HepG2 (cell line): ENCODE measurements around the gene CHMP4B. TPM values are rescaled to one million over a fixed set of nuclear protein-coding genes. Genes with fewer than 3 reads are reported as not detected.

Experiments used
- HOXA3 ChIP-seq: sonication (generic); formaldehyde crosslinking; IDR thresholded peaks from 2 replicates; pipeline ENCODE4 v1.5.0; 2020; ENCODE audit warnings: missing genetic modification reagents
- KAT8 ChIP-seq: IDR thresholded peaks from 2 replicates; pipeline ENCODE4 v1.6.1; 2016; ENCODE audit warnings: missing genetic modification reagents, missing compliant biosample characterization
- MIER3 ChIP-seq: IDR thresholded peaks from 2 replicates; pipeline ENCODE4 v1.6.1; 2016; ENCODE audit warnings: missing compliant biosample characterization, borderline replicate concordance
- NONO ChIP-seq, 2 experiments: fragments of 450-650 bp in 1 of 2; sonication (generic) in 1 of 2; formaldehyde crosslinking in 1 of 2; IDR thresholded peaks in 1 of 2; conservative IDR thresholded peaks in 1 of 2; 2 replicates each; pipeline versions ENCODE4 v1.6.1 to v1.8.0; 2017 to 2022; ENCODE audit warnings: mild to moderate bottlenecking in 1 of 2, missing genetic modification reagents in 1 of 2, moderate library complexity in 1 of 2
- NPAS2 ChIP-seq: sonication (generic); formaldehyde crosslinking; IDR thresholded peaks from 2 replicates; pipeline ENCODE4 v1.8.0; 2022; ENCODE audit warnings: mild to moderate bottlenecking, missing genetic modification reagents, borderline replicate concordance
- POLR2AphosphoS2 ChIP-seq: IDR thresholded peaks from 2 replicates; pipeline ENCODE4 v1.6.1; 2011; ENCODE audit warnings: low read depth, low read length, improper control_type of control experiment
- PPARG ChIP-seq: conservative IDR thresholded peaks from 2 replicates; pipeline ENCODE4 v1.6.1; 2016; ENCODE audit warnings: missing biosample characterization, missing genetic modification reagents
- RFX5 ChIP-seq: IDR thresholded peaks from 2 replicates; pipeline ENCODE4 v1.6.1; 2011; ENCODE audit warnings: low read depth, low read length, improper control_type of control experiment
- SOX13 ChIP-seq, 3 experiments: fragments of 450-650 bp in 1 of 3; sonication (generic) in 1 of 3; formaldehyde crosslinking in 1 of 3; IDR thresholded peaks in 2 of 3; conservative IDR thresholded peaks in 1 of 3; 2 replicates each; pipeline versions ENCODE4 v1.5.0 to v1.6.1; 2016 to 2020; ENCODE audit warnings: antibody characterized with exemption in 1 of 3, mild to moderate bottlenecking in 1 of 3, missing compliant biosample characterization in 1 of 3, missing genetic modification reagents in 1 of 3, moderate library complexity in 1 of 3
- WIZ ChIP-seq: sonication (generic); formaldehyde crosslinking; IDR thresholded peaks from 2 replicates; pipeline ENCODE4 v1.5.1; 2020; ENCODE audit warnings: mild to moderate bottlenecking, missing genetic modification reagents
- ZKSCAN5 ChIP-seq: sonication (generic); formaldehyde crosslinking; IDR thresholded peaks from 2 replicates; pipeline ENCODE4 v1.5.1; 2020; ENCODE audit warnings: mild to moderate bottlenecking, missing genetic modification reagents
- ZMYM2 ChIP-seq: sonication (generic); formaldehyde crosslinking; IDR thresholded peaks from 2 replicates; pipeline ENCODE4 v1.8.0; 2022; ENCODE audit warnings: mild to moderate bottlenecking, missing genetic modification reagents
- ZNF562 ChIP-seq: sonication (generic); formaldehyde crosslinking; IDR thresholded peaks from 2 replicates; pipeline ENCODE4 v1.8.0; 2022; ENCODE audit warnings: missing genetic modification reagents, borderline replicate concordance
- ZNF577 ChIP-seq: sonication (generic); formaldehyde crosslinking; IDR thresholded peaks from 2 replicates; pipeline ENCODE4 v1.4.0; 2020; ENCODE audit warnings: mild to moderate bottlenecking, low read depth, missing genetic modification reagents, borderline replicate concordance
- polyA plus RNA-seq, 8 experiments: library from polyadenylated mRNA; depleted of rRNA in 3 of 8; stranded (reverse) in 7 of 8; unstranded in 1 of 8; fragments of >200 nt; fragmentation: Illumina TruSeq in 4 of 8; extraction: Trizol in 4 of 8; gene quantifications; 2 replicates each; pipeline versions ENCODE4 v1.2.1 to v1.2.3, GENCODE V29; 2011 to 2016; ENCODE audit warnings: low read depth in 4 of 8, missing spikeins in 1 of 8, mixed read lengths in 1 of 8; ENCODE audit not compliant: insufficient read depth in 1 of 8
- total RNA-seq, 5 experiments: library from RNA; depleted of rRNA; stranded (reverse); fragments of >200 nt; fragmentation: Illumina TruSeq; extraction: Trizol; gene quantifications; 2 replicates each; pipeline ENCODE4 v1.2.3, GENCODE V29; 2016; ENCODE audit warnings: low read depth in 1 of 5
- TF ChIP-seq, protein P1 (sequence below): sonication (generic); formaldehyde crosslinking; IDR thresholded peaks from 2 replicates; pipeline ENCODE4 v1.5.0; 2020; ENCODE audit warnings: mild to moderate bottlenecking, missing genetic modification reagents, borderline replicate concordance
- TF ChIP-seq, protein P2 (sequence below): sonication (generic); formaldehyde crosslinking; IDR thresholded peaks from 2 replicates; pipeline ENCODE4 v1.9.0; 2021; ENCODE audit warnings: missing genetic modification reagents, mild to moderate bottlenecking, borderline replicate concordance
- TF ChIP-seq, protein P3 (sequence below): sonication (generic); formaldehyde crosslinking; IDR thresholded peaks from 2 replicates; pipeline ENCODE4 v1.8.1; 2023; ENCODE audit warnings: mild to moderate bottlenecking, missing genetic modification reagents
- TF ChIP-seq, protein P4 (sequence below): sonication (generic); formaldehyde crosslinking; conservative IDR thresholded peaks from 2 replicates; pipeline ENCODE4 v1.4.0; 2020; ENCODE audit warnings: missing genetic modification reagents

The CHMP4B gene
- total and polyA plus RNA-seq, 2 of the 13 experiments (the other 11 are each of a cell fraction or from before 2014, with no cell fraction given), result 40.1 to 45.6 TPM

DNA sequence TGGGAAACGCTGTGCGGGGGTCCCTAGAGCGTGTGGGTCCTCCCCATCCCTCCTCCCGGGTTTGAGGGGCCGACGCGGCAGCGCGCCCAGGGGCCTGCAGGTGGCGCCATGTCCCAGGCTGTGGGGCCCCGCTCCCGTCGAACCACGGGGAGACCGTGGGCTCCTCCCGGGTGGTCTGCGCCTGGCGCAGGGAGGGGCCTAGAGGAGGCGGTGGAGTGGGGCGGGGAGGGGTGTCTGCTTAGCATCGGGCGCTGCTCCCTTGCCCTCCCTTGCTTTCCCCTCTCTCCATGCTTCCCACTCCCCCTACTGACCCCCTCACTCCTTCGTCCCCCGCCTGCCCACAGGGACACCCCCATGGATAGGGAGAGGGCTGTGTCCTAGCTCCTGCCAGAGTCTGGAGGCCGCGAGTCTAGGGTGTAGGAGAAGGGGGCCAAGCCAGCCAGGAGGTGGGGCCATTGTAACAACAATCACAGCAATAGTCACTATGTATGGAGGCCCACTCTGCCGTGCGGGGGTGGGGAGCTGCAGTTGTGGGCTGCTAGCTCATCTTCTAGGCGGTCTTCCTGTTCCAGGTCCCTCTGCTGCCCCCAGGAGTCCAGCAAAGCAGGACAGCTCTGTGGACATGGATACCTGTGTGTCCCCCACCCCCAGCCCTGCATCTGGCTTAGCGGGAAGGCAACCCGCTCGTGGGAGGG is 51.7 kb downstream of the CHMP4B start (continued):
- TF ChIP-seq, protein P1, sequence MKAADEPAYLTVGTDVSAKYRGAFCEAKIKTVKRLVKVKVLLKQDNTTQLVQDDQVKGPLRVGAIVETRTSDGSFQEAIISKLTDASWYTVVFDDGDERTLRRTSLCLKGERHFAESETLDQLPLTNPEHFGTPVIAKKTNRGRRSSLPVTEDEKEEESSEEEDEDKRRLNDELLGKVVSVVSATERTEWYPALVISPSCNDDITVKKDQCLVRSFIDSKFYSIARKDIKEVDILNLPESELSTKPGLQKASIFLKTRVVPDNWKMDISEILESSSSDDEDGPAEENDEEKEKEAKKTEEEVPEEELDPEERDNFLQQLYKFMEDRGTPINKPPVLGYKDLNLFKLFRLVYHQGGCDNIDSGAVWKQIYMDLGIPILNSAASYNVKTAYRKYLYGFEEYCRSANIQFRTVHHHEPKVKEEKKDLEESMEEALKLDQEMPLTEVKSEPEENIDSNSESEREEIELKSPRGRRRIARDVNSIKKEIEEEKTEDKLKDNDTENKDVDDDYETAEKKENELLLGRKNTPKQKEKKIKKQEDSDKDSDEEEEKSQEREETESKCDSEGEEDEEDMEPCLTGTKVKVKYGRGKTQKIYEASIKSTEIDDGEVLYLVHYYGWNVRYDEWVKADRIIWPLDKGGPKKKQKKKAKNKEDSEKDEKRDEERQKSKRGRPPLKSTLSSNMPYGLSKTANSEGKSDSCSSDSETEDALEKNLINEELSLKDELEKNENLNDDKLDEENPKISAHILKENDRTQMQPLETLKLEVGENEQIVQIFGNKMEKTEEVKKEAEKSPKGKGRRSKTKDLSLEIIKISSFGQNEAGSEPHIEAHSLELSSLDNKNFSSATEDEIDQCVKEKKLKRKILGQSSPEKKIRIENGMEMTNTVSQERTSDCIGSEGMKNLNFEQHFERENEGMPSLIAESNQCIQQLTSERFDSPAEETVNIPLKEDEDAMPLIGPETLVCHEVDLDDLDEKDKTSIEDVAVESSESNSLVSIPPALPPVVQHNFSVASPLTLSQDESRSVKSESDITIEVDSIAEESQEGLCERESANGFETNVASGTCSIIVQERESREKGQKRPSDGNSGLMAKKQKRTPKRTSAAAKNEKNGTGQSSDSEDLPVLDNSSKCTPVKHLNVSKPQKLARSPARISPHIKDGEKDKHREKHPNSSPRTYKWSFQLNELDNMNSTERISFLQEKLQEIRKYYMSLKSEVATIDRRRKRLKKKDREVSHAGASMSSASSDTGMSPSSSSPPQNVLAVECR, result no peak; the same call in 1 of the 2 replicates
- TF ChIP-seq ZNF577 (CRISPR knock-in tag) (no peak), SOX13 (IDR thresholded peaks at IDR 0.05) (no peak), SOX13 (CRISPR knock-in tag; conservative IDR thresholded peaks at IDR 0.05 in 1 of 2, IDR thresholded peaks at IDR 0.05 in 1 of 2) (no peak; a peak in 1 of 4 replicates), NONO (IDR thresholded peaks at IDR 0.05) (no peak), NONO (CRISPR knock-in tag; conservative IDR thresholded peaks at IDR 0.05) (no peak), PPARG (no peak), NPAS2 (CRISPR knock-in tag) (no peak), HOXA3 (CRISPR knock-in tag) (peak; percentile 45; the same call in 1 of the 2 replicates), MIER3 (CRISPR knock-in tag) (no peak), WIZ (CRISPR knock-in tag) (no peak), ZKSCAN5 (CRISPR knock-in tag) (no peak), RFX5 (no peak), KAT8 (CRISPR knock-in tag) (peak; percentile 13; the same call in 1 of the 2 replicates), POLR2AphosphoS2 (no peak), ZNF562 (CRISPR knock-in tag) (no peak), ZMYM2 (CRISPR knock-in tag) (no peak)
- TF ChIP-seq, protein P2, sequence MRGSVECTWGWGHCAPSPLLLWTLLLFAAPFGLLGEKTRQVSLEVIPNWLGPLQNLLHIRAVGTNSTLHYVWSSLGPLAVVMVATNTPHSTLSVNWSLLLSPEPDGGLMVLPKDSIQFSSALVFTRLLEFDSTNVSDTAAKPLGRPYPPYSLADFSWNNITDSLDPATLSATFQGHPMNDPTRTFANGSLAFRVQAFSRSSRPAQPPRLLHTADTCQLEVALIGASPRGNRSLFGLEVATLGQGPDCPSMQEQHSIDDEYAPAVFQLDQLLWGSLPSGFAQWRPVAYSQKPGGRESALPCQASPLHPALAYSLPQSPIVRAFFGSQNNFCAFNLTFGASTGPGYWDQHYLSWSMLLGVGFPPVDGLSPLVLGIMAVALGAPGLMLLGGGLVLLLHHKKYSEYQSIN (CRISPR knock-in tag), result no peak
- TF ChIP-seq, protein P3, sequence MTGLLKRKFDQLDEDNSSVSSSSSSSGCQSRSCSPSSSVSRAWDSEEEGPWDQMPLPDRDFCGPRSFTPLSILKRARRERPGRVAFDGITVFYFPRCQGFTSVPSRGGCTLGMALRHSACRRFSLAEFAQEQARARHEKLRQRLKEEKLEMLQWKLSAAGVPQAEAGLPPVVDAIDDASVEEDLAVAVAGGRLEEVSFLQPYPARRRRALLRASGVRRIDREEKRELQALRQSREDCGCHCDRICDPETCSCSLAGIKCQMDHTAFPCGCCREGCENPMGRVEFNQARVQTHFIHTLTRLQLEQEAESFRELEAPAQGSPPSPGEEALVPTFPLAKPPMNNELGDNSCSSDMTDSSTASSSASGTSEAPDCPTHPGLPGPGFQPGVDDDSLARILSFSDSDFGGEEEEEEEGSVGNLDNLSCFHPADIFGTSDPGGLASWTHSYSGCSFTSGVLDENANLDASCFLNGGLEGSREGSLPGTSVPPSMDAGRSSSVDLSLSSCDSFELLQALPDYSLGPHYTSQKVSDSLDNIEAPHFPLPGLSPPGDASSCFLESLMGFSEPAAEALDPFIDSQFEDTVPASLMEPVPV (CRISPR knock-in tag), result peak; percentile 35; the same call in 1 of the 2 replicates
- TF ChIP-seq, protein P4, sequence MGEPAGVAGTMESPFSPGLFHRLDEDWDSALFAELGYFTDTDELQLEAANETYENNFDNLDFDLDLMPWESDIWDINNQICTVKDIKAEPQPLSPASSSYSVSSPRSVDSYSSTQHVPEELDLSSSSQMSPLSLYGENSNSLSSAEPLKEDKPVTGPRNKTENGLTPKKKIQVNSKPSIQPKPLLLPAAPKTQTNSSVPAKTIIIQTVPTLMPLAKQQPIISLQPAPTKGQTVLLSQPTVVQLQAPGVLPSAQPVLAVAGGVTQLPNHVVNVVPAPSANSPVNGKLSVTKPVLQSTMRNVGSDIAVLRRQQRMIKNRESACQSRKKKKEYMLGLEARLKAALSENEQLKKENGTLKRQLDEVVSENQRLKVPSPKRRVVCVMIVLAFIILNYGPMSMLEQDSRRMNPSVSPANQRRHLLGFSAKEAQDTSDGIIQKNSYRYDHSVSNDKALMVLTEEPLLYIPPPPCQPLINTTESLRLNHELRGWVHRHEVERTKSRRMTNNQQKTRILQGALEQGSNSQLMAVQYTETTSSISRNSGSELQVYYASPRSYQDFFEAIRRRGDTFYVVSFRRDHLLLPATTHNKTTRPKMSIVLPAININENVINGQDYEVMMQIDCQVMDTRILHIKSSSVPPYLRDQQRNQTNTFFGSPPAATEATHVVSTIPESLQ (CRISPR knock-in tag), result no peak
